DND-41 (cell line): ENCODE results near the gene CRTC3.

ENCODE experiments used
- CTCF ChIP-seq: IDR thresholded peaks from 2 replicates; pipeline ENCODE4 v1.5.1; 2012; ENCODE audit warnings: borderline replicate concordance, low read length, moderate library complexity, mild to moderate bottlenecking; ENCODE audit not compliant: poor library complexity, severe bottlenecking; ENCODE audit errors: extremely low read depth
- EZH2 ChIP-seq: IDR thresholded peaks from 3 replicates; pipeline ENCODE4 v1.6.1; 2012; ENCODE audit warnings: borderline replicate concordance, low read depth, mild to moderate bottlenecking, moderate library complexity, low read length, inconsistent platforms; ENCODE audit not compliant: severe bottlenecking

- TF ChIP-seq EZH2 (no peak), CTCF (no peak)
Observed at GRCh38 chr15:90611157-90611556, 81.4 kb downstream of the CRTC3 start.
